Measurements from ENCODE around the gene MAGEA12. TPM values are rescaled to one million over a fixed set of nuclear protein-coding genes. Genes with fewer than 3 reads are reported as not detected.
"Not testable (repeated sequence)": the region's sequence is repeated elsewhere in the genome, so short reads cannot be mapped to it uniquely, and the experiment has no call there.

The MAGEA12 gene
- total and polyA plus RNA-seq, 4 donors: not detected

DNA sequence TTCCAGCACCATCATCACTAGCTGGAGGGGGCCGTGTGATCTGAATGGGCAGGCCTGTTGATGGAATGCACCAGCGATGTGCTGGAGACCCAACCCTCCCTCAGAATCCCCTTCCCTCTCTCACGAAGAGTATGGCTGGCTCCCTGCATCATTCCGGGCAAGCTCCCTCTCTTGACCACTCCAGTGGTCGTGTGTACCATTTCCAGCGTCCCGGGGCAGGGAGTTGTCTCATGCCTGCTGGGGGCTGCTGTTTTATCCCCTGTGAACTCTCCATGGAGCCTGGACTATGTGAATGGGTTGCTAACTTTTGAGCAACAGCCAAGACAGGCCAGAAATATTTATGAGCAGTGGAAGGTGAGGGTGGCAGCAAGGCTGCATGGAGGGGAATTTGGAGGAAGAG lies 8.1 kb upstream of the MAGEA12 start:
- ATAC-seq (ENCODE audit: low FRiP score) (no peak), DNase-seq (no peak)
- Histone ChIP-seq H3K27me3 (ENCODE audit: control insufficient read depth in 1 of 2, insufficient read depth in 2 of 2, low read length in 1 of 2) (no peaks in the 10 kb centered on the region), H3K36me3 (ENCODE audit: control insufficient read depth in 1 of 2, insufficient read depth in 2 of 2, low read length in 1 of 2) (no peaks in the 10 kb centered on the region), H3K9me3 (ENCODE audit: control insufficient read depth, low read length) (no peaks in the 10 kb centered on the region), H3K27ac (ENCODE audit: low read depth in 1 of 2, low read length in 2 of 2) (no peak overlapping the region), H3K4me1 (ENCODE audit: control insufficient read depth in 1 of 2, insufficient read depth in 2 of 2, low read length in 2 of 2) (no peaks in the 10 kb centered on the region), H3K4me3 (ENCODE audit: low read length in 2 of 2) (no peak overlapping the region)
- 61 to 65% methylated on average over 7 of the region's 7 CpGs for WGBS, 2 donors
- intact Hi-C loops (cut with DNase I): no loop called here

DNA sequence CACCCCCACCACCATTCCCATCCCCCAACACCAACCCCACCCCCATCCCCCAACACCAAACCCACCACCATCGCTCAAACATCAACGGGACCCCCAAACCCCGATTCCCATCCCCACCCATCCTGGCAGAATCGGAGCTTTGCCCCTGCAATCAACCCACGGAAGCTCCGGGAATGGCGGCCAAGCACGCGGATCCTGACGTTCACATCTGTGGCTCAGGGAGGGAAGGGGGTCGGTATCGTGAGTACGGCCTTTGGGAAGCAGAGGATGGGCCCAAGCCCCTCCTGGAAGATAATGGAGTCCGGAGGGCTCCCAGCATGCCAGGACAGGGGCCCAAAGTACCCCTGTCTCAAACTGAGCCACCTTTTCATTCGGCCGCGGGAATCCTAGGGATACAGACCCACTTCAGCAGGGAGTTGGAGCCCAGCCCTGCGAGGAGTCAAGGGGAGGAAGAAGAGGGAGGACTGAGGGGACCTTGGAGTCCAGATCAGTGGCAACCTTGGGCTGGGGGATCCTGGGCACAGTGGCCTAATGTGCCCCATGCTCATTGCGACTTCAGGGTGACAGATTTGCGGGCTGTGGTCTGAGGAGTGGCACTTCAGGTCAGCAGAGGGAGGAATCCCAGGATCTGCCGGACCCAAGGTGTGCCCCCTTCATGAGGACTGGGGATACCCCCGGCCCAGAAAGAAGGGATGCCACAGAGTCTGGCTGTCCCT lies 744 bp downstream of the MAGEA12 start:
- H3K9me3 ChIP-seq (ENCODE audit: control insufficient read depth, low read length); H3K4me3 ChIP-seq (ENCODE audit: low read length in 2 of 2); ATAC-seq (ENCODE audit: low FRiP score); intact Hi-C loops (cut with DNase I); H3K27me3 ChIP-seq (ENCODE audit: control insufficient read depth in 1 of 2, insufficient read depth in 2 of 2, low read length in 1 of 2); H3K4me1 ChIP-seq (ENCODE audit: control insufficient read depth in 1 of 2, insufficient read depth in 2 of 2, low read length in 2 of 2); H3K27ac ChIP-seq (ENCODE audit: low read depth in 1 of 2, low read length in 2 of 2); H3K36me3 ChIP-seq (ENCODE audit: control insufficient read depth in 1 of 2, insufficient read depth in 2 of 2, low read length in 1 of 2): not testable (repeated sequence)
- 90 to 95% methylated on average over 22 of the region's 22 CpGs for WGBS, 2 donors
- DNase-seq: peak in 1 of 2 donors; percentile 52

DNA sequence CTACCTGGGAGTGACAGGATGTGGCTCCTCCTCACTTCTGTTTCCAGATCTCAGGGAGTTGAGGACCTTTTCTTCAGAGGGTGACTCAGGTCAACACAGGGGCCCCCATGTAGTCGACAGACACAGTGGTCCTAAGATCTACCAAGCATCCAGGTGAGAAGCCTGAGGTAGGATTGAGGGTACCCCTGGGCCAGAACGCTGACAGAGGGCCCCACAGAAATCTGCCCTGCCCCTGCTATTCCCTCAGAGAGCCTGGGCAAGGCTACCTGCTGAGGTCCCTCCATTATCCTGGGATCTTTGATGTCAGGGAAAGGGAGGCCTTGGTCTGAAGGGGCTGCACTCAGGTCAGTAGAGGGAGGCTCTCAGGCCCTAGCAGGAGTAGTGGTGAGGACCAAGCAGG lies 1.5 kb downstream of the MAGEA12 start:
- no peak for ATAC-seq (ENCODE audit: low FRiP score)

DNA sequence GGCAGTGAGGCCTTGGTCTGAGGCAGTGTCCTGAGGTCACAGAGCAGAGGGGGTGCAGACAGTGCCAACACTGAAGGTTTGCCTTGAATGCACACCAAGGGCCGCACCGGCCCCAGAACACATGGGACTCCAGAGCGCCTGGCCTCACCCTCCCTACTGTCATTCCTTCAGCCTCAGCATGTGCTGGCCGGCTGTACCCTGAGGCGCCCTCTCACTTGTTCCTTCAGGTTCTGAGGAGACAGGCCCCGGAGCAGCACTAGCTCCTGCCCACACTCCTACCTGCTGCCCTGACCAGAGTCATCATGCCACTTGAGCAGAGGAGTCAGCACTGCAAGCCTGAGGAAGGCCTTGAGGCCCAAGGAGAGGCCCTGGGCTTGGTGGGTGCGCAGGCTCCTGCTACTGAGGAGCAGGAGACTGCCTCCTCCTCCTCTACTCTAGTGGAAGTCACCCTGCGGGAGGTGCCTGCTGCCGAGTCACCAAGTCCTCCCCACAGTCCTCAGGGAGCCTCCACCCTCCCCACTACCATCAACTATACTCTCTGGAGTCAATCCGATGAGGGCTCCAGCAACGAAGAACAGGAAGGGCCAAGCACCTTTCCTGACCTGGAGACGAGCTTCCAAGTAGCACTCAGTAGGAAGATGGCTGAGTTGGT lies 2.4 kb downstream of the MAGEA12 start:
- Histone ChIP-seq H3K27me3 (ENCODE audit: control insufficient read depth in 1 of 2, insufficient read depth in 2 of 2, low read length in 1 of 2) (no peaks in the 10 kb centered on the region), H3K4me3 (ENCODE audit: low read length in 2 of 2) (no peak overlapping the region), H3K27ac (ENCODE audit: low read depth in 1 of 2, low read length in 2 of 2) (no peak overlapping the region), H3K9me3 (ENCODE audit: control insufficient read depth, low read length) (no peaks in the 10 kb centered on the region), H3K36me3 (ENCODE audit: control insufficient read depth in 1 of 2, insufficient read depth in 2 of 2, low read length in 1 of 2) (no peaks in the 10 kb centered on the region), H3K4me1 (ENCODE audit: control insufficient read depth in 1 of 2, insufficient read depth in 2 of 2, low read length in 2 of 2) (no peaks in the 10 kb centered on the region)
- peak in 1 of 2 donors; percentile 53 for DNase-seq
- intact Hi-C loops (cut with DNase I): no loop called here
- no peak for ATAC-seq (ENCODE audit: low FRiP score)
- 81 to 91% methylated on average over 9 to 12 of the region's 12 CpGs for WGBS, 2 donors

More for the DNA sequence above, 1.5 kb downstream of the MAGEA12 start:
- Histone ChIP-seq H3K4me1 (ENCODE audit: control insufficient read depth in 1 of 2, insufficient read depth in 2 of 2, low read length in 2 of 2) (no peaks in the 10 kb centered on the region), H3K36me3 (ENCODE audit: control insufficient read depth in 1 of 2, insufficient read depth in 2 of 2, low read length in 1 of 2) (no peaks in the 10 kb centered on the region), H3K4me3 (ENCODE audit: low read length in 2 of 2) (no peak overlapping the region), H3K9me3 (ENCODE audit: control insufficient read depth, low read length) (no peaks in the 10 kb centered on the region), H3K27ac (ENCODE audit: low read depth in 1 of 2, low read length in 2 of 2) (no peak overlapping the region), H3K27me3 (ENCODE audit: control insufficient read depth in 1 of 2, insufficient read depth in 2 of 2, low read length in 1 of 2) (no peaks in the 10 kb centered on the region)
- intact Hi-C loops (cut with DNase I): no loop called here
- WGBS, 2 donors: 45 to 70% methylated on average over 2 of the region's 2 CpGs
- DNase-seq: no peak

DNA sequence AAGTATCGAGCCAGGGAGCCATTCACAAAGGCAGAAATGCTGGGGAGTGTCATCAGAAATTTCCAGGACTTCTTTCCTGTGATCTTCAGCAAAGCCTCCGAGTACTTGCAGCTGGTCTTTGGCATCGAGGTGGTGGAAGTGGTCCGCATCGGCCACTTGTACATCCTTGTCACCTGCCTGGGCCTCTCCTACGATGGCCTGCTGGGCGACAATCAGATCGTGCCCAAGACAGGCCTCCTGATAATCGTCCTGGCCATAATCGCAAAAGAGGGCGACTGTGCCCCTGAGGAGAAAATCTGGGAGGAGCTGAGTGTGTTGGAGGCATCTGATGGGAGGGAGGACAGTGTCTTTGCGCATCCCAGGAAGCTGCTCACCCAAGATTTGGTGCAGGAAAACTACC lies 3.0 kb downstream of the MAGEA12 start:
- WGBS, 2 donors: 80 to 89% methylated on average over 12 of the region's 12 CpGs
- H3K4me3 ChIP-seq (ENCODE audit: low read length in 2 of 2); H3K27me3 ChIP-seq (ENCODE audit: control insufficient read depth in 1 of 2, insufficient read depth in 2 of 2, low read length in 1 of 2); H3K27ac ChIP-seq (ENCODE audit: low read depth in 1 of 2, low read length in 2 of 2); H3K36me3 ChIP-seq (ENCODE audit: control insufficient read depth in 1 of 2, insufficient read depth in 2 of 2, low read length in 1 of 2); DNase-seq; H3K4me1 ChIP-seq (ENCODE audit: control insufficient read depth in 1 of 2, insufficient read depth in 2 of 2, low read length in 2 of 2); intact Hi-C loops (cut with DNase I); H3K9me3 ChIP-seq (ENCODE audit: control insufficient read depth, low read length); ATAC-seq (ENCODE audit: low FRiP score): not testable (repeated sequence)

DNA sequence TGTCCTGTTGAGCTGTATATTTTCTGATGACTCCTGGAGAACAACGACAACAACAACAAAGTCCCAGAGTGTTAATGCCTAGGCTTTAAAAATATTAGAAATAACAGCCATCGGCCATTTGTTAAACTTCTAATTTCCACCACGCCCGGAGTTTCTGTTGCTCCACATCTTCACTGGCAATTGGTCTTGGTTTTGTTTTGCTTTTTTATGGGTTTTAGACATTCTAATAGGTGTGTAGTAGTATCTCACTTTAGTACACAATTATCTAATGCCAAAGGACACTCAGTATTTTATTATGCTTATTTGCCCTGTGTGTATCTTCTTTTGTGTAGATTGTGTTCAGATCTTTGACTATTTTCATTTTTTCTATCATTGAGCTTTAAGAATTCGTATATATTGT lies 5.0 kb downstream of the MAGEA12 start:
- H3K4me1 ChIP-seq (ENCODE audit: control insufficient read depth in 1 of 2, insufficient read depth in 2 of 2, low read length in 2 of 2): no peaks in the 10 kb centered on the region
- intact Hi-C loops (cut with DNase I): no loop called here
- no peaks in the 10 kb centered on the region for H3K9me3 ChIP-seq (ENCODE audit: control insufficient read depth, low read length)
- ATAC-seq (ENCODE audit: low FRiP score): no peak
- no peaks in the 10 kb centered on the region for H3K36me3 ChIP-seq (ENCODE audit: control insufficient read depth in 1 of 2, insufficient read depth in 2 of 2, low read length in 1 of 2)
- H3K27me3 ChIP-seq (ENCODE audit: control insufficient read depth in 1 of 2, insufficient read depth in 2 of 2, low read length in 1 of 2): no peaks in the 10 kb centered on the region
- H3K4me3 ChIP-seq (ENCODE audit: low read length in 2 of 2): no peak overlapping the region
- DNase-seq: no peak
- WGBS, 2 donors: 78 to 86% methylated on average over 5 of the region's 5 CpGs
- H3K27ac ChIP-seq (ENCODE audit: low read depth in 1 of 2, low read length in 2 of 2): no peak overlapping the region

DNA sequence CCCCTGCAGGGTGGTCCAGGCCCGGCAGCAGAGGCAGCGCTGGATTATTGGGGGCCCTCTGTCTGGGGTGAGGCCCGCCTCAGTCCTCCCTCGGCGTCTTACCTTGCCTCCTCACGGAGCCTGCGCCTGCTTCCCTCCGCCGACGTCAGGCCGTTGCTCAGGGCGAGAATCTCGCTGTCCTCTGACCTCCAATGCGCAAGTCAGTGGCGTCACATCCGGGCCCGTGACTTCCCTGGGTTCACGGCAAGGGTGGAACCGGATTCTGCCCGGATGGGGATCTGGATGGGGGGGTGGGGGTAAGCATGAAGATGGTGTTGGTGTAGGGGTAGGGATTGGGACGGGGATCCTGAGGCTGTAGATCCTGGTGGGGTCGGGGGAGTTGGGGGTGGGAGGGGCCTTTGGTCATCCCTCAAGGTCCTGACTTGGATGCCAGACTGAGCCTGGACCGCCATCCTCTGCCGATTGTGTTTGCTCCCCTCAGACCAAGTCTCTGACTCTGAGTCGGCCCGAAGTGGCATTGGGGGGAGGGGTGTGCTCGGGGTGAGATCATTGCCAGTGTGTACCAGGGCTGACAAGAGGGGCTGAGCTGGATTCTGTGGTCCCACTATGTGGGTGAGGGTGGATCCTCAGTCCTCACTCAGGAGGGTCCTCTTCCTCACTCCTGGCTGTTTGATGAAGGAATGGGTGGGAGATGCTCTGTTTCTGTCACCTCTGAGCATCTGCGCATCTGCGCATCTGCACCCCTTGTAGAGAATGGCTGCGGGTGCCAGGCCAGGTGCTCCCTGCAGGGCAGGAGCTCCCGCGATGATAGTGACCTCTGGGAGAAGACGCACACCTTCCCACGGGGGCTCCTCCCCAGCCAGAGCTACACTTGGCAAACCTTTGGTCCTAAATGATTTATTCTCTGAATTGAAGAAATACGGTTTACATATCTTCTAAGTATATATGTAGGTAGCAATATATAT lies 20.4 kb downstream of the MAGEA12 start, which contains the start of gene MAGEA2:
MAGEA2 (minus strand) TSS at position 157 of the 965 bp plus-strand sequence. CDS start 2,479 bp downstream, outside the sequence.
- H3K27ac ChIP-seq (ENCODE audit: low read depth in 1 of 2, low read length in 2 of 2); H3K4me3 ChIP-seq (ENCODE audit: low read length in 2 of 2); ATAC-seq (ENCODE audit: low FRiP score); H3K27me3 ChIP-seq (ENCODE audit: control insufficient read depth in 1 of 2, insufficient read depth in 2 of 2, low read length in 1 of 2); DNase-seq; H3K36me3 ChIP-seq (ENCODE audit: control insufficient read depth in 1 of 2, insufficient read depth in 2 of 2, low read length in 1 of 2); intact Hi-C loops (cut with DNase I); H3K4me1 ChIP-seq (ENCODE audit: control insufficient read depth in 1 of 2, insufficient read depth in 2 of 2, low read length in 2 of 2); H3K9me3 ChIP-seq (ENCODE audit: control insufficient read depth, low read length): not testable (repeated sequence)
- no CpG with 5 or more reads among the region's 35 CpGs for WGBS, 2 donors

DNA sequence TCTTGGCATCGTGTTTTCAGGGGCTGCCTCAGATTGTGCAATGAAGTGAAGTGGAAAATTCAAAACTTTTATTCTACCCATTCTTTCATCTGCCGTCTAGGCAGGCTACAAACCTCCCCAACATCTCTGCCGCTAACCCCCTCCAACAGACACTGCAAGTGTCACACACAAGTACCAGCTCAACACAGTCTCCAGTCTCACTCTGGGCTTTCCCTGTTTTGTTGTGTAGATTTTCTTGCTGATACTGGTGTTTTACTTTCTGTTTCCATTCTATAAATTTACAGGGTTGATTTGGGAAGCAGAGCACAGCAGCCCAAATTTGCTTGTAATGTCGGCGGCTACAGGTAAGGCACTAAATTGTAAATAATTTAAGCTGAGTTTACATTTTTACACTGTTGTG lies 21.3 kb downstream of the MAGEA12 start:
- H3K4me1 ChIP-seq (ENCODE audit: control insufficient read depth in 1 of 2, insufficient read depth in 2 of 2, low read length in 2 of 2); H3K27ac ChIP-seq (ENCODE audit: low read depth in 1 of 2, low read length in 2 of 2); H3K9me3 ChIP-seq (ENCODE audit: control insufficient read depth, low read length); intact Hi-C loops (cut with DNase I); H3K4me3 ChIP-seq (ENCODE audit: low read length in 2 of 2); H3K27me3 ChIP-seq (ENCODE audit: control insufficient read depth in 1 of 2, insufficient read depth in 2 of 2, low read length in 1 of 2); DNase-seq; H3K36me3 ChIP-seq (ENCODE audit: control insufficient read depth in 1 of 2, insufficient read depth in 2 of 2, low read length in 1 of 2); ATAC-seq (ENCODE audit: low FRiP score): not testable (repeated sequence)
- no CpG with 5 or more reads among the region's 5 CpGs for WGBS, 2 donors

Measured in aorta (tissue), 5 donors.